ENCODE measurements around the gene NRTN.

The NRTN gene

DNA sequence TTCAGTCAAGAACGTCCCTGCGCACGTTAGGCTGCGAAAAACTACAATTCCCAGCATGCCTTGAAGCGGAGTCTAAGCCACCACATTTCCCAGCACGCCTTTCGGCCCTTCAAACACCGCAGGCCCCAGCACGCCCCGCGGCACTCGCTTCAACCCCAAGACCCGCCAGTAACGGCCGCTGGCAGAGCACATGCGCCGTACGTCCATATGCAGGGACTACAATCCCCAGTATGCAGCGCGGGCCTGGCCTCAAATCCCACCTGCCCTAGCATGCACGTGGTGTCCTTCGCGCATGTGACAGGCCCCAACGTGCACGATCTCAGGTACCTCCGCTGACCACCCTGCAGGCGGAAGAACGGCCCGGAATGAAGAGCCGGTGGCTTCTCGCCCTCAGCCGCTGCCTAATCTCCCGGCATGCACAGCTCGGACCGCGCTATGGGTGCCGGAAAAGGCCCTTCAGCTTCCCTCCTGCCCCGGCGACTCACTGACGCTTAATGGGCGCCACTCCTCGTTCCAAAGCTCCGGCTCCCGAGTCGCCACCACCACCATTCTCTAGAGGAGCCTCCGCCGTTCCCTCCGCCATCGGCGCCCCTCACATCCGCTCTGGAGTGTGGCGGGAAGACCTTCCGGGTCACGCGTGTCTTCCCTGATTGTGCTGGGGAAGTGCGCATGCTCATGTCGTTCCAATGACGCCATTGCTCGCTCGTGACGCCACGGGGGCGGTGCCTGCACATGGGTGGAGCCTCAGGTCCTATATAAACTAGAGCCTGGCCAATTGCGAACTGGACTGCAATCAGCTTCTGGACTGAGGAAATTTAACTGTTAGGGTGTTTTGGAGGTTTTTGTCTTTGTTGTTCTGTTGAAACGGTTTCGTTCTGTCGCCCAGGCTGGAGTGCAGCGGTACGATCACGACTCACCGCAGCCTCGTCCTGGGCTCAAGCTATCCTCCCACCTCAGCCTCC is 14.0 kb upstream of the NRTN start, which contains the start of gene DUS3L:
DUS3L (minus strand) TSS at position 605 of the 962 bp plus-strand sequence; CDS start at position 583, 22 bp downstream.
- peak; percentile 95 for DNase-seq

GRCh38 chr19:5792224-5792623 is 12.6 kb upstream of the NRTN start:
- no peak for DNase-seq

- no peak for DNase-seq
Measured at GRCh38 chr19:5793188-5793587, 11.7 kb upstream of the NRTN start.

- no peak for DNase-seq
Measured at GRCh38 chr19:5795382-5795919, 9.4 kb upstream of the NRTN start.

- no peak for DNase-seq
Measured at GRCh38 chr19:5798244-5798643, 6.6 kb upstream of the NRTN start.

GRCh38 chr19:5799247-5800241 is 5.3 kb upstream of the NRTN start:
- no peak for DNase-seq

DNA sequence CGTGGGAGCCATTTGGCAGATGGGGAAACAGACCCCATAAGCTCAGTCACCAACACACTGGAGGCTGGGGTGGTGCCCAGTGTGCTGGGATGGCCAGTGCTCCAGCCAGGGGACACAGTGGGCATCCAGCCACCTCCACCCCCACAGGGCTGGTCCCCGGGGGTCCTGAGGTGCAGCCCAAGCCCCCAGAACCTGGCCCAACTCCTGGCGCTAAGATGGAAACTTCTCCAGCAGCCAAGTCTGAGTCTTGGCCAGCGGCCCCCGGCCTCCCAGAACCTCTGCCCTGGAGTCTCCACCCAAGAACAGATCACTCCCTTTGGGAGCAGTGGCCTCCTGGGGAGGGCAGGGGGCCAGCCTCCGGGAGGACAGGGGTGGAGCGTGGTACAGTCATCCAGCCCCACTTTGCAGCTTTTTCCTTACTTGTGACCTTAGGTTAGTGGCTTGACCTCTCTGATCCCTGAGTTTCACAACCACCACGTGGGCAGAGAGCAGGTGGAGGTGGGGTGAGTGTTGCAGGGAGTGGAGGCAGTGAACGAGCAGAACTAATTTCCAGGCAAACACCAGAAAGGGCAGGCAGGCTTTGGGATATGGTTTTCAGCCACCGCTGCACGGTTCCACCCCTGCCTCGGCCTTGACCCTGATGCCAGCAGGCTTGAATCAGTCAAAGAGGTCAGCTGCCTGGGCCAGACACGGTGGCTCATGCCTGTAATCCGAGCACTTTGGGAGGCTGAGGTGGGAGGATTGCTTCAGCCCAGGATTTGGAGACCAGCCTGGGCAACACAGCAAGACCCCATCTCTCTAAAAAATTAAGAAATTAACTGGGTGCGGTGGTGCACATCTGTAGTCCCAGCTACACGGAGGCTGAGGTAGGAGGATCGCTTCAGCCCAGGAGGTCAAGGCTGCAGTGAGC is 4.3 kb upstream of the NRTN start:
- DNase-seq, result no peak

GRCh38 chr19:5801796-5802619 is 2.9 kb upstream of the NRTN start:
- DNase-seq, result no peak

DNA sequence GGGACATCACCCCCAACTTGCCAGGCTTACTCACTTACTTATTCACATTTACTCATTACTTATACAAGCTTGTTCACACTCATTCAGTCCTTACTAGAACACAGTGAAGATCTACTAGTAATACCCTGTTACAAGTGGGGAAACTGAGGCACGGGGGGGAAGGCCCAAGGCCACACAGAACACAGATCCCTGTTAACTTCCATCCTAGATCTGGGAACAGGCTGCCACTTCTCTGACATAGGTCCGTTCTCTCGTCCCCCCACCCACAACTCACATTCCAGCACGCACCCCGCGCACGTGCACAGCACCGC is 1.5 kb upstream of the NRTN start:
- DNase-seq, result no peak

DNA sequence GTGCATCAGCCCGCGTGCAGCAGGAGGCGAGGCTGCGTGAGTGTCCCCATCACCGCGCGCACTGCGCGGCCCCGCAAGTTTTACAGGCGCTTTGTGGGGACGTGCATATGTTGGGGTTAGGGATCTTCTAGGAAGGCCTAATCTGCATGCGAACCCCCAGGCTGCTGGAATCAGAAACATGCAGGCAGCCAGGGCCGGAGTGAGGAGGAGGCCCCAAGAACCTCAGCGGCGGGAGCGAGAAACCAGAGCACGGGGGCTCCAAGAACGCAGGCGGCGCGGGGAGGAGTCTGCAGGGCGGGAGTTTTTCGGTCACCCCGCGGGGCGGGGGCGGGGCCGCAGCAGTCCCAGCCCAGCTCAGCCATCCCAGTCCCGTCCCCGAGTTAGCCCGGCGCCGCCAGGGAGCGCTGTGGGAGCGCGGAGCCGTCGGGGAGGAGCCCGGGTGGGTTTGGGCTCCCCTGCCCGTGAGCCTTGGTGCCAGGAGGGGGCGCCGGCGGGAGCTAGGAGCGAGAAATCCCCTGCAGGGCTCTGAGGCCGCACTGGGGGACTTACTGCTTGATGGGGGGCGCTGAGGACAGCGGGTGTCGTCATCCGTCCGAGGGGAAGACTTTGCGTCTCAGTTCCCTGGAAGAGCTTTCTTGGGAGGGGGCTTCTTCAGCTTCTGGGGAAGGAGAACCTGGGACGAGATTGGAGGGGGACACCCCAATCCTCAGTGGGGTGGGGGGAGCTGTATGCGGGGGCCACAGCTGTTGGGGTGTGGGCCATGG is 933 bp upstream of the NRTN start:
- DNase-seq, result peak; percentile 91

DNA sequence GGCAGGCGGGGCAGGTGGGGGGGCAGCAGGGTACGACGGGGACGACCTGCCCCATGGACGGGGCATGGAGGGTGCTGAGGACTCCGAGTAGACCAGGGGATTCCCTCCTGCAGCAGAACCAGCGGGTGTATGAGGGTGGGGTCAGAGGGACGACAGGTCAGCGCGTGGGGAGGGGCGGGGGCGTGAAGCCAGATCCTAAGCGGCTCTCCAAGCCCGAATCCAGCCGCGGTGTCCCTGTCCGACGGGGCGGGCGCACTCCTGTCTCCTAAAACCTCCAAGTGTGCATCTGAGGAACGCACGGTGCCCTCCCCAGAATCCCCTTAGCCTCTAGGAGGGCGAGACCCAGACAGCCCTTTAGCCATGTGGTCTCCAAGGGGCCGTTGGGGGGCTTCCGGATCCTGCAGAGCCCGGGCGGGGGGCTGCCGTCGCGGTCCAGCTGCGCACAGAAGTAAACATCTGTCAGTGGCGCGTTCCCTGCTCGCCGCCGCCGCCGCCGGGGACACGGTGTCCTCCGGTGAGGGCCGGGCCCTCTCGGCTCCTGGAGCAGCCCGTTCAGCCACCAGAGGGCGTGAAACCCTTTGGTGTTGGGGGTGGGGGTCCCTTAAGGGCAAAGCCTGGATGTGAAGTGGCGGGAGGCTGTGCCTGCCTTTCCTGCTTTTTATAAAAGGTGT is 730 bp downstream of the NRTN start:
- peak; percentile 51 for DNase-seq

GRCh38 chr19:5806133-5806489 is 1.2 kb downstream of the NRTN start:
- DNase-seq, result no peak

DNA sequence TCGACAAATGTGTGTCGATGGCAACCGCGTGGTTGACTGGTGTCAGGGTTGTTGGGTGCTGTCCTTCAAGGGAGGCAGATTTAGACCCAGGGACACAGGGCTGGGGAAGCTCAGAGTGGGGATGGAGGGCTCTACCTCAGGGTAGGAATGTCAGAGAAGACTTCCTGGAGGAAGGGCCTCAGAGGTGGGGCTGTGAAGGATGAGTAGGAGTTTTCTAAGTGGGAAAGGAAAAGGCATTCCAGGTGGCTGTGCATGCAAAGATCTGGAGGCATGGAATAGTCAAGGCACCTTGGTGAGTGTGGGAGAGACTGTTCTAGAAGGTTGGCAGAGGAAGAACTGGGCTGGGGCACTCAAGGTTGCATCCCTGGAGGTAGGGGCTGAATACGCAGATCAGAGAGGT is 2.0 kb downstream of the NRTN start:
- DNase-seq, result no peak

DNA sequence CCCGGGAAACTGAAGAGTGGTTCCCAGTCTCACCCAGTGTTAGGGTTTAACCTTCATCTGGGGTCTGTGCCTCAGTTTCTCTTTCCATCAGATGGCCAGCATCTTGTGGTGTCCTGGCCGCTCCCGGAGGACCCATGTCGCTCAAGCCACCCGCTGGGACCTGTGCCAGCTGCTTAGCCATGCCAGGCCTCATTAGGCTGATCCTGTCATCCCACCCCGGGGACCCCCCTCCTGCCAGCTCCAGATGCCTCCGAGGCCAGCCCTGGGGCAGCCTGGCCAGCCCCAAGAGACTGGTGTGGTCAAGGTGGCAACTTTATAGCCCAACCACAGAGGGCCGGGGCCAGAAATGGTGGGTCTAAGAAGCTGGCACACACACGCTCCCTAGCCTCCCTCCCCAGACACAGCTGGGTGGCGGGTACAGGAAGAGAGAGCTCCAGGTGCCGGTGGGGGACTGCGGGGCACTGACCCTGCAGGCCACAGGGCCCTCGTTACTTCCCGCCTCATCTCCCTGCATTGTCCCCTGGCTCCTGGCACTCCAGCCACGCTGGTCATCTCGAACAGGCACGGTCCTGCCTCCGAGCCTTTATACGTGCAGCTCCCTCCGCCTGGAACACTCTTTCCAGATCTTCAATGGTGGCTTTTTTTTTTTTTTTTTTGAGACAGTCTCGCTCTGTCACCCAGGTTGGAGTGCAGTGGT is 3.4 kb downstream of the NRTN start:
- no peak for DNase-seq

GRCh38 chr19:5809053-5809452 is 4.2 kb downstream of the NRTN start:
- DNase-seq, result no peak

DNA sequence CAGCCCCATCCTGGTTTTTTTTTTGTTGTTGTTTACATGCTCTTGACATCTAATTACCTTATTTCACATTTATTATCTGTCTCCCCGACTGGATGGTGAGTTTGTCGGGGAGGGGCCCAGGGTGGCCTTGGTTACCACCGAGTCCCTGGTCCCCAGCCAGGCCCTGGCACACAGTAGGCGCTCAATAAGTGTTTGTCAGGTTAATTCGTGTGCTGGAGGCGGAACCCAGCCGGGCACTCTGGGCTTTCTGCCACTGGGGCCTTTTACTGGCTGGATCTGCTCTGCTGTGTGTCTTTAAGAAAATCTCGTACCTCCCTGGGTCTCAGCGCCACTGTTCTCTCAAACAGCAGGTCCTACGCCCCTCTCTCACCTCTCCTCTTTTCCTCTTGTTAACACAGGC is 4.6 kb downstream of the NRTN start:
- DNase-seq, result no peak

- DNase-seq, result no peak
Measured at GRCh38 chr19:5811117-5811516, 6.2 kb downstream of the NRTN start.

DNA sequence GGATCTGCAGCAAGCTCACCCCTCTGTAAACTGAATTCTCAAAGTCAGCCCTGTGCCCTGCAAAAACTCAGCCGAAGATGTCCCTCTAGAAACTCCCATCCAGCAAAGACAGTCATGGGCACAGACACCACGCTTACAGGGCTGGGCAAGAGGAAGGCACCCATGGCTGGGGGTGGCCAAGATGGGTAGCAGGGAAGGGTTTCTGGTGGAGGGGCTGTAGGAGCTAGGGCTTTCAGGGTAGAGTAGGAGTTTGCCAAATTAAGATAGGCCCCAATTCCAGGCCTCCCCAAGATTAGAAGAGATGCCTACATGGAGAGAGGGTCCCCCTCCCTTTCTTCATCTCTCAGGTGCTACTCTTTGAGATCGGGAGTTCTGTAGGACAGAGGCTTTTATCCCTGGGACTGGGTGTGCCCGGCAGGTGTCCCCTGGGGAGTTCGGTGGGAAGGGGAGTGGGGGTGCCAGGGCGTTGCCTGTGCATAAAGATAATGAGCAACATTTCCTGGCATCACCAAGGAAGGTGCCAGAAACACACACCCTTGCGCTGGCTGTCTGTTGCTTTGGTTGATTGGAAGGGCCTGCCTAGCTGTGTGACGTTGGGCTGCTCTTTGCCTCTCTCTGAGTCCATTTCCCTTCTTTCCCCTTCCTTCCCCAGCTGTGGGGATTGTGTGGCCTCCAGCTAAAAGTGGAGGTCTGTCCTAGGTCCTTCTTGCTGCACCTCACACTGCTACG is 9.4 kb downstream of the NRTN start:
- DNase-seq, result no peak

DNA sequence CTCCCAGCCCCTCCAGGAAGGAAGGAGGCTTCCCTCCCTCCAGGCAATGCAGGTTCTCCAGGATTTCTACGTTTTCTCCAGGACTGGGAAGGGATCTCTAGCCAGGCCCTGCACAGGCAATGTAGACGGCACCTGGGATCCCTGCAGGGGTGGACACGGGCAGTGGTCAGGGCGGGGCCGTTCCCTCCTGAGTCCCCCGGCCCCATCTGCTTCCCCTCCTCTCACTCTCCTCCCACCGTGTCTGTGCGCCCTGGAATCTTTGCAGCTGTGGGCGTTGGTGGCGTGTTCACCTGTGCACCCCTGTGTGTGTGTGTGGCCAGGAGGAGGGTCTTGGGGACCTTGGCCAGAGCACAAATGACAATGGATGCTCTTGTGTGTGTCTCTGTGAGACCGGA is 10.0 kb downstream of the NRTN start:
- no peak for DNase-seq
